Ishikawa (cell line): ENCODE data around the gene MARCHF5.

Experiments used
- CEBPB ChIP-seq: IDR thresholded peaks from 2 replicates; pipeline ENCODE4 v1.6.1; 2012
- CREB1 ChIP-seq: IDR thresholded peaks from 2 replicates; pipeline ENCODE4 v1.6.1; 2012; ENCODE audit warnings: low read depth
- EGR1 ChIP-seq: IDR thresholded peaks from 2 replicates; pipeline ENCODE4 v1.6.1; 2012
- EP300 ChIP-seq: IDR thresholded peaks from 2 replicates; pipeline ENCODE4 v1.6.1; 2012; ENCODE audit warnings: borderline replicate concordance
- FOXM1 ChIP-seq: IDR thresholded peaks from 2 replicates; pipeline ENCODE4 v1.6.1; 2012; ENCODE audit warnings: low read depth, borderline replicate concordance
- NFIC ChIP-seq: IDR thresholded peaks from 2 replicates; pipeline ENCODE4 v1.6.1; 2012
- RAD21 ChIP-seq: IDR thresholded peaks from 2 replicates; pipeline ENCODE4 v1.6.1; 2012; ENCODE audit warnings: low read depth
- TAF1 ChIP-seq: IDR thresholded peaks from 2 replicates; pipeline ENCODE4 v1.6.1; 2012; ENCODE audit warnings: low read depth, mild to moderate bottlenecking
- TCF12 ChIP-seq: IDR thresholded peaks from 2 replicates; pipeline ENCODE4 v1.6.1; 2012; ENCODE audit warnings: low read depth
- TEAD4 ChIP-seq: IDR thresholded peaks from 2 replicates; pipeline ENCODE4 v1.6.1; 2012
- YY1 ChIP-seq: IDR thresholded peaks from 2 replicates; pipeline ENCODE4 v1.6.1; 2012; ENCODE audit warnings: low read depth
- ZBTB7A ChIP-seq: IDR thresholded peaks from 2 replicates; pipeline ENCODE4 v1.6.1; 2012; ENCODE audit warnings: low read depth
- TF ChIP-seq, protein P1 (sequence below): IDR thresholded peaks from 2 replicates; pipeline ENCODE4 v1.6.1; 2012; ENCODE audit warnings: low read depth, mild to moderate bottlenecking
- TF ChIP-seq, protein P2 (sequence below): IDR thresholded peaks from 2 replicates; pipeline ENCODE4 v1.6.1; 2012
- TF ChIP-seq, protein P3 (sequence below): IDR thresholded peaks from 2 replicates; pipeline ENCODE4 v1.6.1; 2012

The MARCHF5 gene, protein sequence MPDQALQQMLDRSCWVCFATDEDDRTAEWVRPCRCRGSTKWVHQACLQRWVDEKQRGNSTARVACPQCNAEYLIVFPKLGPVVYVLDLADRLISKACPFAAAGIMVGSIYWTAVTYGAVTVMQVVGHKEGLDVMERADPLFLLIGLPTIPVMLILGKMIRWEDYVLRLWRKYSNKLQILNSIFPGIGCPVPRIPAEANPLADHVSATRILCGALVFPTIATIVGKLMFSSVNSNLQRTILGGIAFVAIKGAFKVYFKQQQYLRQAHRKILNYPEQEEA

DNA sequence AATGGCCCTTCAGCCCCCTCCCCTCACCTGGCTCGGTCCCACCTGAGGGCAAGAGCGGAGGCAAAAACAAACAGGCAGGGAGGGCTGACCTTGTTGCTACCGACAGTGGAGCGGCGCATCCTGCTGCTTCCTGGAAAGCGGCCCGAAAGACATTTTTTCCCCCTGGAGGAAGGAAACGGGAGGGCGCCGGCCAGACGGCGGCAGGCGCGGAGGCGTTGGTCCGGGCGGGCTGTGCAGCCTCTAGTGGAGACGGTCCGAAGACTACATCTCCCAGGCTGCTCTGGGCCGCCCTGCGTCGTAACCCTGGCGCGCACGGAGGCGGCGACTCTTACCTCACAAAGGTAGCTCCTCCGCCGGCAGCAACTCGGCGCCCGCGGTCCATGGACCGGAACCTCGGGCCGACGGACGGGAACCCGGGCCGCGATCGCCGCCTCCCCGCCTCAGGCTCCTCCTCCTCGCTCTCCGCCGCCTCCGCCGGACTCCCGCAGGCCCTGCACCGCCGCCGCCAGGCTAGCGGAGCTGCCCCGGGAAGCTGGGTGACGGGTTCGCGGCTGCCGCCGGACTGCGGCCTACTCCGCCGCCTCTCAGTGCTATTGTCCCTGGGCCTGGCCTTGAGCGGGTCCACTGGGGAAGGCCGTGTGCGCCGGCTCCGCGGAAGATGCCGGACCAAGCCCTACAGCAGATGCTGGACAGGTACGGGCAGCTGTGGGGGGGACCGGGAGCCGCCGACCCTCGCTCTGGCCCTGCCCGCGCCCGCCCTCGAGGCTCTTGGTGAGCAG lies at the start of gene MARCHF5, which contains the start of gene CPEB3:
Gene MARCHF5 (plus strand): TSS at position 331 of the 779 bp plus-strand sequence. CDS start 328 bp downstream, at position 659.
Gene CPEB3 (minus strand): TSS at position 242 of the 779 bp plus-strand sequence. CDS start 50,728 bp downstream, outside the sequence.
- TF ChIP-seq TEAD4 (no peak), CEBPB (0 out of 2 replicates have a peak, but pooled peaks have one; percentile 1), TAF1 (peak; percentile 42; the same call in 1 of the 2 replicates), TCF12 (no peak), CREB1 (peak; percentile 89), RAD21 (peak; percentile 38; the same call in 1 of the 2 replicates), ZBTB7A (peak; percentile 31), EP300 (peak; percentile 60; the same call in 1 of the 2 replicates), YY1 (no peak), NFIC (peak; percentile 70), EGR1 (peak; percentile 85), FOXM1 (no peak)
- TF ChIP-seq, protein P1, sequence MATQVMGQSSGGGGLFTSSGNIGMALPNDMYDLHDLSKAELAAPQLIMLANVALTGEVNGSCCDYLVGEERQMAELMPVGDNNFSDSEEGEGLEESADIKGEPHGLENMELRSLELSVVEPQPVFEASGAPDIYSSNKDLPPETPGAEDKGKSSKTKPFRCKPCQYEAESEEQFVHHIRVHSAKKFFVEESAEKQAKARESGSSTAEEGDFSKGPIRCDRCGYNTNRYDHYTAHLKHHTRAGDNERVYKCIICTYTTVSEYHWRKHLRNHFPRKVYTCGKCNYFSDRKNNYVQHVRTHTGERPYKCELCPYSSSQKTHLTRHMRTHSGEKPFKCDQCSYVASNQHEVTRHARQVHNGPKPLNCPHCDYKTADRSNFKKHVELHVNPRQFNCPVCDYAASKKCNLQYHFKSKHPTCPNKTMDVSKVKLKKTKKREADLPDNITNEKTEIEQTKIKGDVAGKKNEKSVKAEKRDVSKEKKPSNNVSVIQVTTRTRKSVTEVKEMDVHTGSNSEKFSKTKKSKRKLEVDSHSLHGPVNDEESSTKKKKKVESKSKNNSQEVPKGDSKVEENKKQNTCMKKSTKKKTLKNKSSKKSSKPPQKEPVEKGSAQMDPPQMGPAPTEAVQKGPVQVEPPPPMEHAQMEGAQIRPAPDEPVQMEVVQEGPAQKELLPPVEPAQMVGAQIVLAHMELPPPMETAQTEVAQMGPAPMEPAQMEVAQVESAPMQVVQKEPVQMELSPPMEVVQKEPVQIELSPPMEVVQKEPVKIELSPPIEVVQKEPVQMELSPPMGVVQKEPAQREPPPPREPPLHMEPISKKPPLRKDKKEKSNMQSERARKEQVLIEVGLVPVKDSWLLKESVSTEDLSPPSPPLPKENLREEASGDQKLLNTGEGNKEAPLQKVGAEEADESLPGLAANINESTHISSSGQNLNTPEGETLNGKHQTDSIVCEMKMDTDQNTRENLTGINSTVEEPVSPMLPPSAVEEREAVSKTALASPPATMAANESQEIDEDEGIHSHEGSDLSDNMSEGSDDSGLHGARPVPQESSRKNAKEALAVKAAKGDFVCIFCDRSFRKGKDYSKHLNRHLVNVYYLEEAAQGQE: 0 out of 2 replicates have a peak, but pooled peaks have one; percentile 22
- TF ChIP-seq, protein P2, sequence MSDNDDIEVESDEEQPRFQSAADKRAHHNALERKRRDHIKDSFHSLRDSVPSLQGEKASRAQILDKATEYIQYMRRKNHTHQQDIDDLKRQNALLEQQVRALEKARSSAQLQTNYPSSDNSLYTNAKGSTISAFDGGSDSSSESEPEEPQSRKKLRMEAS: peak; percentile 58; the same call in 1 of the 2 replicates
- TF ChIP-seq, protein P3, sequence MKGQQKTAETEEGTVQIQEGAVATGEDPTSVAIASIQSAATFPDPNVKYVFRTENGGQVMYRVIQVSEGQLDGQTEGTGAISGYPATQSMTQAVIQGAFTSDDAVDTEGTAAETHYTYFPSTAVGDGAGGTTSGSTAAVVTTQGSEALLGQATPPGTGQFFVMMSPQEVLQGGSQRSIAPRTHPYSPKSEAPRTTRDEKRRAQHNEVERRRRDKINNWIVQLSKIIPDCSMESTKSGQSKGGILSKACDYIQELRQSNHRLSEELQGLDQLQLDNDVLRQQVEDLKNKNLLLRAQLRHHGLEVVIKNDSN: no peak

DNA sequence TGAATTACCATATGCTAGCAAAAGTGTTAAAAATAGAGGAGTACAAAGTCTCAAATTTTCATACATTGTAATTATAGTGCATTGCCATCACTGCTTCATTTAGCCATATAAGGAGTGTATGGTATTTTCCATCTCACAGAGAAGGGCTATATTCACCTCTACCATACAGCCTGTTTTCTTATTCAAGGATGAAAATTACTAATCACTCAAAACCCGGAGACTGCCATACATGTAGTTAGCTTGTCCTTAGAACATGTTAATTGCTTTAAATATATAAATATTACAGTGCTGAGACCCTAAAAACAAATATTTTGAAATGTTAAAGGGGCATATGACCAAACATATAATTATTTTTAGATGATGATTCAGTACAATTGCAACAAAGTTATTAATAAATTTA lies 49.5 kb upstream of the MARCHF5 start:
- TF ChIP-seq, protein P2: no peak
- TF ChIP-seq CEBPB (no peak), YY1 (no peak), TCF12 (no peak), RAD21 (no peak), ZBTB7A (no peak), EGR1 (no peak), TAF1 (no peak), NFIC (no peak), TEAD4 (no peak), FOXM1 (no peak)
- TF ChIP-seq, protein P1: no peak

DNA sequence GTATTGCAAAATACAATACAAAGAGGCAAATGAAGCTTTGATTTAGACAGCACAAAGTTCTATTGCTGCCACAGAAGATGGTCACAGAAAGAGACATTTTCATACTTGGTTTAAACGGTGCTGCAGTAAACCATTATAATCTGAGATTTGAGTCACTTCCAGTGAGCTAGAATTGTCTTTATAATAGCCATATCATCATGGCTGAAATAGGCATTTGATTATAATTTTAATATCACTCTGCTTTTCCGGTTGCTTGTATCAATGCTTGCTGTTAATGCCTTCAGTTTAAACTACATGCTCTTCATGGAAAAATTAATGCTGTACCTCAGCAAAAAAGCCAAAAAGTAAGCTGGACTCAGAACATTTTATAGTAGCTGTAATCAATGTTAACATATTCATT lies 48.6 kb upstream of the MARCHF5 start:
- TF ChIP-seq ZBTB7A (no peak), TCF12 (no peak), CEBPB (no peak), NFIC (no peak), RAD21 (no peak), CREB1 (no peak)
- TF ChIP-seq, protein P2: no peak
- TF ChIP-seq, protein P1: no peak
- TF ChIP-seq, protein P3: no peak
